Ecto neural progenitor cell (in vitro differentiated cells): ENCODE data around the gene LINC01488.

Experiments used
- DNase-seq: peaks from one replicate; pipeline ENCODE4 v3.0.0-alpha.2; 2018; ENCODE audit warnings: low spot score

Gene LINC01488

GRCh38 chr11:69479591-69480271, 1.7 kb upstream of the LINC01488 start:
- no peak for DNase-seq

- DNase-seq = no peak
These were observed 693 bp upstream of the LINC01488 start for GRCh38 chr11:69480547-69481392.

- no peak for DNase-seq
These were observed 859 bp downstream of the LINC01488 start for GRCh38 chr11:69482322-69482721.

- DNase-seq = no peak
These were observed 1.7 kb downstream of the LINC01488 start for GRCh38 chr11:69483170-69483569.

- no peak for DNase-seq
These were observed 2.4 kb downstream of the LINC01488 start for GRCh38 chr11:69483691-69484426.

- DNase-seq = no peak
These were observed 3.2 kb downstream of the LINC01488 start for GRCh38 chr11:69484427-69485259.

- DNase-seq = no peak
These were observed 4.0 kb downstream of the LINC01488 start for GRCh38 chr11:69485337-69486041.

- DNase-seq = no peak
These were observed 4.8 kb downstream of the LINC01488 start for GRCh38 chr11:69486056-69486772.

GRCh38 chr11:69486773-69487291, 5.4 kb downstream of the LINC01488 start:
- DNase-seq = no peak

- DNase-seq = no peak
These were observed 5.9 kb downstream of the LINC01488 start for GRCh38 chr11:69487391-69487790.

- no peak for DNase-seq
These were observed 6.5 kb downstream of the LINC01488 start for GRCh38 chr11:69487849-69488542.

GRCh38 chr11:69488543-69488940, 7.1 kb downstream of the LINC01488 start:
- DNase-seq = no peak

- no peak for DNase-seq
These were observed 7.7 kb downstream of the LINC01488 start for GRCh38 chr11:69489031-69489745.

GRCh38 chr11:69489746-69490365, 8.4 kb downstream of the LINC01488 start:
- DNase-seq = no peak

- DNase-seq = no peak
These were observed 9.1 kb downstream of the LINC01488 start for GRCh38 chr11:69490516-69490915.

GRCh38 chr11:69491071-69492031, 9.9 kb downstream of the LINC01488 start:
- no peak for DNase-seq
